ENCODE results near the gene ZNF277. TPM values are rescaled to one million over a fixed set of nuclear protein-coding genes. Genes with fewer than 3 reads are reported as not detected.

The ZNF277 gene
- total RNA-seq, 1 experiment from 2014 or later = 19.9 TPM

DNA sequence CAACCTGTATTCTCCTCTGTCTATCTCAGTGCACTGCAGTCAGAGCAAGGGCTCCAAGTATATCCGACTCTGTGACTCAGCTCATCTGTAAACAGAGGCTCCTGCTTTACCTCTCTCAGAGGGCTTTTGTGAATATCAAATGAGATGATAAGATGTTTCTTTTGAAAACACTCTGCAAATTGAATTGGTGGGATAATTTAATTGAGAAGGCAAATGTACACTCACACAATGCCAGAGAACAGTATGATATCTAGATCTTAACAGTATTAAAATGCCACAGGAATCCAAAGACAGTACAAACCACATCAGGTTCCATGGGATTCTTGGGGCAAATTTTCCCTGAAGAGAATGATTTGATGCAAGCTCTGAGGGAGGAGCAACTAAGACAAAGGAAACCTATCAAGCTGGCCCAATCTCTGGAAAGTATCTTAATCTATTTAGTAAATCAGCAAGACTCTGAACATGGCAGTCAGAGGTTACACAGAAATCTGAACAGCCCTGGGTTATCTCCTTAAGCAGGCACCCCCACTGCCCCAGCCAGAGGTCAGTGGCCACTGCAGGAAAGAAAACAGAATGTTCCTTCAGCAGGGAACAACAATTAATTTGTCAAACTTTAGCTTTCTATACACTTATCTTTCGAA, 46.2 kb upstream of the ZNF277 start:
- Mint-ChIP-seq H3K4me3 (ENCODE audit: unreplicated experiment) (no peak overlapping the region), H3K27me3 (ENCODE audit: insufficient read depth, unreplicated experiment) (no peaks in the 10 kb centered on the region), H3K27ac (ENCODE audit: low read depth, unreplicated experiment) (peak overlapping the region; percentile 23), H3K4me1 (ENCODE audit: insufficient read depth, unreplicated experiment) (peaks cover 30% of the 10 kb centered on the region), H3K36me3 (ENCODE audit: insufficient read depth, unreplicated experiment) (no peaks in the 10 kb centered on the region), H3K9me3 (ENCODE audit: unreplicated experiment) (no peaks in the 10 kb centered on the region)
- DNase-seq (ENCODE audit: unreplicated experiment) = peak; percentile 6
- no TSS peak for BruUV-seq (replicated peaks)
- POLR2A ChIA-PET = interaction anchor here (0.7 to 1.2 kb wide), 3 partner anchors 10 to 296 kb away, joined by 3 to 5 read pairs (median 5); no protein-coding TSS in a partner anchor
- TF ChIP-seq, protein P1, sequence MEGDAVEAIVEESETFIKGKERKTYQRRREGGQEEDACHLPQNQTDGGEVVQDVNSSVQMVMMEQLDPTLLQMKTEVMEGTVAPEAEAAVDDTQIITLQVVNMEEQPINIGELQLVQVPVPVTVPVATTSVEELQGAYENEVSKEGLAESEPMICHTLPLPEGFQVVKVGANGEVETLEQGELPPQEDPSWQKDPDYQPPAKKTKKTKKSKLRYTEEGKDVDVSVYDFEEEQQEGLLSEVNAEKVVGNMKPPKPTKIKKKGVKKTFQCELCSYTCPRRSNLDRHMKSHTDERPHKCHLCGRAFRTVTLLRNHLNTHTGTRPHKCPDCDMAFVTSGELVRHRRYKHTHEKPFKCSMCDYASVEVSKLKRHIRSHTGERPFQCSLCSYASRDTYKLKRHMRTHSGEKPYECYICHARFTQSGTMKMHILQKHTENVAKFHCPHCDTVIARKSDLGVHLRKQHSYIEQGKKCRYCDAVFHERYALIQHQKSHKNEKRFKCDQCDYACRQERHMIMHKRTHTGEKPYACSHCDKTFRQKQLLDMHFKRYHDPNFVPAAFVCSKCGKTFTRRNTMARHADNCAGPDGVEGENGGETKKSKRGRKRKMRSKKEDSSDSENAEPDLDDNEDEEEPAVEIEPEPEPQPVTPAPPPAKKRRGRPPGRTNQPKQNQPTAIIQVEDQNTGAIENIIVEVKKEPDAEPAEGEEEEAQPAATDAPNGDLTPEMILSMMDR (IDR thresholded peaks at IDR 0.05; ENCODE audit: unreplicated experiment) = no peak
- CTCF ChIA-PET = interaction anchor here (0.7 to 0.8 kb wide), 2 partner anchors 11 to 17 kb away, joined by 3 read pairs; no protein-coding TSS in a partner anchor
- intact Hi-C loops (cut with micrococcal nuclease) = no loop called here

DNA sequence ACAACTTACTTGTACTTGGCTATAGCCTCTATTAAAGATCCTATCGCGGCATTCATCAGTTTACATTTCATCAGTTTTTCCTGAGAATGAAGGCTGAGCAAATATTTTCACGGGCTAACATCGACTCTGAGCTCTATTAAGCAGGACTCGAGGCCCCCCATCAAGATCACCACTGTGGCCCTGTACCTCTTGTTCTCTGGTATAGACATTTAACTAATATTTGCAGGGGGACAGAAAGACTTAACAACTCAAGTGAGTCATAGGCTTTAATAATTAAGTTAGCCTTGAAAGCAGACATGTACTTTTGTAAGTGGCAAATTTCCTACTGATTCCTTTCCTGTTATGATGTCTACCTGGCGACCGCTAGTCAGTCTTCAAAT, 45.7 kb upstream of the ZNF277 start:
- intact Hi-C loops (cut with micrococcal nuclease) = no loop called here
- H3K4me1 Mint-ChIP-seq (ENCODE audit: insufficient read depth, unreplicated experiment) = peaks cover 30% of the 10 kb centered on the region
- no peaks in the 10 kb centered on the region for H3K36me3 Mint-ChIP-seq (ENCODE audit: insufficient read depth, unreplicated experiment)
- POLR2A ChIA-PET = interaction anchor here (0.7 to 1.2 kb wide), 3 partner anchors 10 to 160 kb away, joined by 3 to 5 read pairs (median 5); no protein-coding TSS in a partner anchor
- no peaks in the 10 kb centered on the region for H3K27me3 Mint-ChIP-seq (ENCODE audit: insufficient read depth, unreplicated experiment)
- H3K27ac Mint-ChIP-seq (ENCODE audit: low read depth, unreplicated experiment) = peak overlapping the region; percentile 23
- no peaks in the 10 kb centered on the region for H3K9me3 Mint-ChIP-seq (ENCODE audit: unreplicated experiment)
- CTCF ChIA-PET = interaction anchor here (0.7 to 0.8 kb wide), 2 partner anchors 10 to 16 kb away, joined by 3 read pairs; no protein-coding TSS in a partner anchor
- DNase-seq (ENCODE audit: unreplicated experiment) = no peak
- no TSS peak for BruUV-seq (replicated peaks)
- TF ChIP-seq, protein P1 (IDR thresholded peaks at IDR 0.05; ENCODE audit: unreplicated experiment) = no peak
- H3K4me3 Mint-ChIP-seq (ENCODE audit: unreplicated experiment) = no peak overlapping the region

DNA sequence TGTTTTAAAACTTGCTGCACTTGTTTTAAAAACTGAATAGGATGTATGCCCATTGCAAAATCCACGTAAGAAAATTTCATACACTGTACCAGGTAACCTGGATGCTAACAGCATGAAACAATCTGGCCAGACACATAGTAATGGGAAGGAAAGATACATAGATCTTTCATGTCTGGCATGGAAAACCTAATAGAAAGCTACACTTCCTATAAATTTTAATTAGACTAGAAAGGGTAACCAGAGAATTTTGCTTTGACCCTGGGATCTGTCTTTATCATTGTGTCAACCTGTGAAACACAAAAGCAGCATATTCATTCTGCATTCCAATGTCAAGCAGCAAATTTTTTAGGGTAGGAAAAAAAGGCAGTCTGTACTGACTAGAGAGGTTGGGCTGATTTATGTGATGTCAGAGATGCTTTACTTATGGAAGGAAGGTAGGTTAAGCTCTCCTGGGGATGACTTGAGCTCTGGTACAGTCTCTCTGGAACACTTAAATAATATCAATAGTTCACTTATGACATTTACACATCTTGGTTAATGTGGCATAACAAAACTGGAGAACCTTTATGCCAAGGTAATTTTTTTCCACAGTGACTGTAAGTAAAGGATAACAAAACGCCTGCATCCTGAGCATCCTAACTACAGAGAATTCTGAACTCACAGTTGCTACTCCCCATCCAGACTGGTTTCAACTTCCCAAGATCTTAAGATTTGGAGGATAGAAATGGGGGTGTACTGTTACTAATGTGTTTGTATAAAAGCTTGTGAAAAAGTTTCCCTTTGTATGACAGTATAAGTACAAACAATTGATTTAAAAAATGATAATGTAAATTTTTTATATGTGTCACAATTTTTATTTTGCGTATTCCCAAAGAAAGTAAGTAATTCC, 45.0 kb upstream of the ZNF277 start:
- ChIA-PET CTCF (interaction anchor here (0.6 to 1.0 kb wide), 5 partner anchors 10 to 149 kb away, joined by 3 to 5 read pairs (median 3); no protein-coding TSS in a partner anchor), POLR2A (interaction anchor here (0.7 kb wide), 1 partner anchor 81 kb away, joined by 3 read pairs; no protein-coding TSS in a partner anchor)
- TF ChIP-seq, protein P1 (IDR thresholded peaks at IDR 0.05; ENCODE audit: unreplicated experiment) = no peak
- no peaks in the 10 kb centered on the region for H3K27me3 Mint-ChIP-seq (ENCODE audit: insufficient read depth, unreplicated experiment)
- intact Hi-C loops (cut with micrococcal nuclease) = no loop called here
- peaks cover 30% of the 10 kb centered on the region for H3K4me1 Mint-ChIP-seq (ENCODE audit: insufficient read depth, unreplicated experiment)
- no TSS peak for BruUV-seq (replicated peaks)
- no peak overlapping the region for H3K4me3 Mint-ChIP-seq (ENCODE audit: unreplicated experiment)
- no peak for DNase-seq (ENCODE audit: unreplicated experiment)
- H3K27ac Mint-ChIP-seq (ENCODE audit: low read depth, unreplicated experiment) = no peak overlapping the region
- H3K36me3 Mint-ChIP-seq (ENCODE audit: insufficient read depth, unreplicated experiment) = no peaks in the 10 kb centered on the region
- H3K9me3 Mint-ChIP-seq (ENCODE audit: unreplicated experiment) = no peaks in the 10 kb centered on the region

Measured in MCF 10A (cell line).